ENCODE results near the gene RGS2.

RGS2 gene

DNA sequence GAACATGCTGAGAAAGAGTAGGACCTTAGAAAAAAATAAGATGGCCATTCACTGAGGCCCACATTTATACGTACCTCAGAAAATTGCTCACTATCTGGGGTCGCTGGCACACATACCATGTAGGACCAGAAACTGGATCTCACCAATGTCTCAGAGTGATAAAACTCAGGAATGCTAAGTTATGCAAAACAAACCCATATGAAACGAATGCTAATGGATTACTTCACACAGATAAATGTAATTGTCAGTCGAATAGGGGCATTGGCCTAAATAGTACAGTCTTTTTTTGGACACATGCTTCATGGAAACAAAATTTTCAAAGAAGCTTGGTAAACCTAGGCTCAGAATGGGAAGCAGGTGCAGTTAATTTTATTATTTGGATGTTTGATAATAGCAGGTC, 32.6 kb upstream of the RGS2 start:
- DNase-seq (ENCODE audit: low spot score): no peak
- no peak overlapping the region for H3K27ac ChIP-seq
- ChIA-PET POLR2A (ENCODE audit: low non-redundant PET) (no interaction called here), CTCF (no interaction called here)
- no peak for TF ChIP-seq CTCF (conservative IDR thresholded peaks at IDR 0.05; ENCODE audit: low read depth)

DNA sequence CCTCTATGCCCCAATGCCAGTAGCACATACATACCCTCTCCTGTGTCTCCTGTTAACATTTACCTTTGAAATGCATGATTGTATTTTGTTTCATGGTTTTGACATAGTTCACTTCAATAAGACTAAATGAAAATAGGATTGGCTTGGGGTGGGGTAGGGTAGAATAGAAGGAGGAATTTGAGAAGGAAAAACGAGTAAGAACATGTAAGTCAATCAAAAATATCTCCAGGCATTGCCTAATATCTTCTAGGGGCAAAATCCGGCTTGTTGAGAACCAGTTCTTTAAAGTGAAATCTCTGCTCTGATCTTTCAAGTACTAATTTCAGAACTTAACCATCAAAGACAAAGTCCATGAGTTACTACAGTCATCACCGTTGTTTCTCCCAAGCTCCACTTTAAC, 31.8 kb upstream of the RGS2 start:
- DNase-seq (ENCODE audit: low spot score): peak; percentile 12
- ChIA-PET POLR2A (ENCODE audit: low non-redundant PET) (no interaction called here), CTCF (interaction anchor here (0.7 kb wide), 1 partner anchor 25 kb away, joined by 3 read pairs; no protein-coding TSS in a partner anchor)
- no peak overlapping the region for H3K27ac ChIP-seq
- TF ChIP-seq CTCF (conservative IDR thresholded peaks at IDR 0.05; ENCODE audit: low read depth): no peak

DNA sequence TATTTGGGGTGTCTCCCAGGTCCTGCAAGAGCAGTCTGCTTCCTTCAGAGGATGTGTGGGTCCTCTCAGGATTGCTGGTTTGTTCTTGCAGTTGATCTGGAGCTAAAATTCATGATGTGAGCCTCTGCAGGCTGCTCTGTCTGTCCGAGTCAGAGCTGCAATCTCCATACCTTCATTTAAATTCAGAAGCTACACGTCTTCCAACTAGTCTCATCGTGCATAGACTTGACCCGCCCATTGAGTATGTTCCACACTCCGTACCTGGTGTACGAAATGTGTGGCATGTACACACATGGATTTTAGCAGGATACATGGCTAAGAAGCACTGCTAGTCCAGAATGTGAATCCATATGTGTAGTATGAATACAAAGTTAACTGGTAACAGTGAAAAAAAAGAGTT, 25.0 kb upstream of the RGS2 start:
- DNase-seq (ENCODE audit: low spot score): no peak
- TF ChIP-seq CTCF (conservative IDR thresholded peaks at IDR 0.05; ENCODE audit: low read depth): no peak
- ChIA-PET POLR2A (ENCODE audit: low non-redundant PET) (no interaction called here), CTCF (no interaction called here)
- H3K27ac ChIP-seq: no peak overlapping the region

DNA sequence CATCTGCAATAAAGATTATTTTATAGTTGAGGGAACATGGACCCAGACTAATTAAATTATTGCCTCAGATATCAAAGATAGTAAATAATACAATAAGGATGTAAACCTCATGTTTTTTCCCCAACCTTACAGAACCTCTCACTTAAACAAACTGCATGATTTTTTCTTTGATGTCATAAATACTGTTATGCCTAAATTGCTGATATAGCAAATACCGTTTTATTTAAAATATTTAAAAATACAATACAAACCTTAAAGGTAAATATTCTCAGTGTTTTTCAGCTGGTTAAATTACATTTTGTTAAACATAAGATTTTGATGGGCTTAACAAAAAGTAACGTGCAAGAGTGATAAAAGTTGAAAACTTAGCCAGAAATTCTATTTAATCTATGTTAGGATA, 24.4 kb upstream of the RGS2 start:
- CTCF ChIA-PET: no interaction called here
- TF ChIP-seq CTCF (conservative IDR thresholded peaks at IDR 0.05; ENCODE audit: low read depth): no peak
- no peak for DNase-seq (ENCODE audit: low spot score)
- no peak overlapping the region for H3K27ac ChIP-seq
- POLR2A ChIA-PET (ENCODE audit: low non-redundant PET): no interaction called here

- ChIA-PET POLR2A (ENCODE audit: low non-redundant PET) (no interaction called here), CTCF (interaction anchor here (0.5 to 0.6 kb wide), 2 partner anchors 36 to 45 kb away, joined by 3 to 5 read pairs; no protein-coding TSS in a partner anchor)
- no peak overlapping the region for H3K27ac ChIP-seq
- TF ChIP-seq CTCF (conservative IDR thresholded peaks at IDR 0.05; ENCODE audit: low read depth): no peak
- DNase-seq (ENCODE audit: low spot score): no peak
Measured at GRCh38 chr1:192786576-192786975, 22.3 kb upstream of the RGS2 start.

DNA sequence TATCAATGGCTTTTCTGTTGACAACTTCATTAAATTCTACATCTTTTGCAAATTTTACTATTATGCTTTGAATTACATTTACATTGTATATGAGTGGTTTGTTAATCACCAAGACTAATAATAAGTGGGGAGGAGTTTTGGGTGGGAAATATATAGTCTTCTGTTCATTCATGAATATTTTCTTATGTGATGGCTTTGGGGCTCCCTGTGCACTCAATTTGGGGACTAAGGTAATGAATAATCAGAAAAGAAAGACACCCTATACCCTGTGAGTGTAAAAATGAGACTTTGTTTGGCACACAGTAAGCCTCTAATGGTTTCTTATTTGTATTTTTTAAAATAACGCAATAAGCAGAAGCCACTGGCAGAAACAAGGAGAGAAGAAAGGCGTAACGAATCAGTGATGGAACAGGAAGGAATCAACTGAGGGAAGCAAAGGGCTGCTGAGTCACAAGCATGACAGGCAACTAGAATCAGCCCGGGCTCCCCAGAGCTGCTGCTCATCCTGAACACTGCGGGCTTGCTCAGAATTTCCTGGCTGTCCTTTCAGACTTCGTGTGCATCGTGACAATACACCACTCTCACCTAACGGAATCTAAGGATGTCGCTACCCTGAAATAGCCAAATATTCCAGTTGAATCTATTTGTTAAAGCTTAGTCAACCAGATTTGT, 20.8 kb upstream of the RGS2 start:
- peak; percentile 33 for DNase-seq (ENCODE audit: low spot score)
- TF ChIP-seq CTCF (conservative IDR thresholded peaks at IDR 0.05; ENCODE audit: low read depth): no peak

More for the DNA sequence above, 20.8 kb upstream of the RGS2 start:
- POLR2A ChIA-PET (ENCODE audit: low non-redundant PET): no interaction called here
- H3K27ac ChIP-seq: no peak overlapping the region
- CTCF ChIA-PET: no interaction called here

Measured in RWPE1 (cell line).